Stimulated activated CD4-positive, alpha-beta T cell treated with anti-CD3 and anti-CD28 coated beads, Interleukin-12 subunit alpha, Interleukin-12 subunit beta, amount 100 ng/mL, for 24 hours (primary cell): ENCODE measurements around the gene SLC26A5.
"Not testable (repeated sequence)": the region's sequence is repeated elsewhere in the genome, so short reads cannot be mapped to it uniquely, and the experiment has no call there.

Source experiments
- DNase-seq, 2 experiments: peaks; one replicate each; pipeline ENCODE4 v3.0.0-alpha.2; 2020; ENCODE audit warnings: low read depth in 2 of 2

Gene SLC26A5

GRCh38 chr7:103405789-103406613 is 40.0 kb downstream of the SLC26A5 start:
- DNase-seq, result not testable (repeated sequence)

- DNase-seq, result not testable (repeated sequence)
Observed at GRCh38 chr7:103399687-103400086, 46.3 kb downstream of the SLC26A5 start.

- no peak for DNase-seq
Observed at GRCh38 chr7:103398483-103399127, 47.4 kb downstream of the SLC26A5 start.

- no peak for DNase-seq
Observed at GRCh38 chr7:103396471-103396870, 49.5 kb downstream of the SLC26A5 start.

- DNase-seq, result no peak
Observed at GRCh38 chr7:103395071-103395470, 50.9 kb downstream of the SLC26A5 start.

GRCh38 chr7:103394566-103394965 is 51.4 kb downstream of the SLC26A5 start:
- no peak for DNase-seq

- DNase-seq, result no peak
Observed at GRCh38 chr7:103391976-103392375, 54.0 kb downstream of the SLC26A5 start.

- DNase-seq, result no peak
Observed at GRCh38 chr7:103391150-103391549, 54.9 kb downstream of the SLC26A5 start.

GRCh38 chr7:103389263-103389662 is 56.7 kb downstream of the SLC26A5 start:
- no peak for DNase-seq

- DNase-seq, result no peak
Observed at GRCh38 chr7:103388469-103389140, 57.4 kb downstream of the SLC26A5 start.

- no peak for DNase-seq
Observed at GRCh38 chr7:103387242-103387641, 58.8 kb downstream of the SLC26A5 start.

- DNase-seq, result no peak
Observed at GRCh38 chr7:103382032-103382402, 64.0 kb downstream of the SLC26A5 start.

- no peak for DNase-seq
Observed at GRCh38 chr7:103381280-103382031, 64.6 kb downstream of the SLC26A5 start.

- DNase-seq, result no peak
Observed at GRCh38 chr7:103380395-103381191, 65.4 kb downstream of the SLC26A5 start.

GRCh38 chr7:103379270-103379975 is 66.6 kb downstream of the SLC26A5 start:
- no peak for DNase-seq

- no peak for DNase-seq
Observed at GRCh38 chr7:103373866-103374643, 72.0 kb downstream of the SLC26A5 start.

GRCh38 chr7:103369432-103369831 is 76.6 kb downstream of the SLC26A5 start:
- DNase-seq, result no peak

GRCh38 chr7:103349805-103350204 is 96.2 kb downstream of the SLC26A5 start:
- no peak for DNase-seq

GRCh38 chr7:103348959-103349358 is 97.0 kb downstream of the SLC26A5 start:
- DNase-seq, result no peak

- DNase-seq, result no peak
Observed at GRCh38 chr7:103348452-103348851, 97.6 kb downstream of the SLC26A5 start.
